Loucy (cell line): ENCODE measurements around the gene HELQ.

ENCODE experiments used
- H2AFZ ChIP-seq: fragments of 200-600 bp; sonication (generic); 2 replicates; pipeline ENCODE4 v1.6.0; 2016; ENCODE audit warnings: antibody characterized with exemption, mild to moderate bottlenecking, low read length, moderate library complexity
- H3F3A ChIP-seq: fragments of 200-600 bp; 2 replicates; pipeline ENCODE4 v1.6.0; 2016; ENCODE audit warnings: antibody characterized with exemption, low read depth, mild to moderate bottlenecking
- H3K27me3 ChIP-seq: fragments of 200-600 bp; sonication (generic); 2 replicates; pipeline ENCODE4 v1.6.1; 2014; ENCODE audit warnings: low read length, mild to moderate bottlenecking; ENCODE audit not compliant: insufficient read depth, poor library complexity, severe bottlenecking
- H3K36me3 ChIP-seq: fragments of 200-600 bp; sonication (generic); 2 replicates; pipeline ENCODE4 v1.6.1; 2016; ENCODE audit warnings: low read length; ENCODE audit not compliant: insufficient read depth
- H3K4me1 ChIP-seq: fragments of 200-600 bp; sonication (generic); 2 replicates; pipeline ENCODE4 v1.5.1; 2014; ENCODE audit warnings: low read length, mild to moderate bottlenecking; ENCODE audit not compliant: insufficient read depth, poor library complexity, severe bottlenecking
- H3K4me2 ChIP-seq: fragments of 200-600 bp; sonication (generic); 2 replicates; pipeline ENCODE4 v1.6.0; 2014; ENCODE audit warnings: antibody characterized with exemption, low read length, low read depth, mild to moderate bottlenecking; ENCODE audit not compliant: poor library complexity, severe bottlenecking
- H3K4me3 ChIP-seq: fragments of 200-600 bp; sonication (generic); 2 replicates; pipeline ENCODE4 v1.5.1; 2014; ENCODE audit warnings: low read length, mild to moderate bottlenecking, mixed read lengths; ENCODE audit not compliant: poor library complexity, severe bottlenecking
- H3K79me2 ChIP-seq: fragments of 200-600 bp; sonication (generic); 2 replicates; pipeline ENCODE4 v1.6.1; 2014; ENCODE audit warnings: low read length; ENCODE audit not compliant: insufficient read depth
- H3K9ac ChIP-seq: fragments of 200-600 bp; sonication (generic); 2 replicates; pipeline ENCODE4 v1.6.0; 2014; ENCODE audit warnings: mild to moderate bottlenecking, low read depth, low read length, moderate library complexity; ENCODE audit not compliant: poor library complexity, severe bottlenecking
- H3K9me2 ChIP-seq: fragments of 200-600 bp; sonication (generic); replicated peaks from 2 replicates; pipeline ENCODE4 v1.6.1; 2016; ENCODE audit warnings: low read depth, low read length, mixed read lengths
- H3K9me3 ChIP-seq: fragments of 200-600 bp; sonication (generic); 2 replicates; pipeline ENCODE4 v1.6.1; 2014; ENCODE audit warnings: mild to moderate bottlenecking, antibody characterized with exemption, low read length, low read depth; ENCODE audit not compliant: insufficient read depth
- H4K20me1 ChIP-seq: fragments of 200-600 bp; sonication (generic); 2 replicates; pipeline ENCODE4 v1.6.0; 2014; ENCODE audit warnings: antibody characterized with exemption, low read length, mild to moderate bottlenecking; ENCODE audit not compliant: insufficient read depth, poor library complexity, severe bottlenecking
- EZH2phosphoT487 ChIP-seq: fragments of 200-600 bp; IDR thresholded peaks from 2 replicates; pipeline ENCODE4 v1.6.1; 2018; ENCODE audit warnings: antibody characterized with exemption, mild to moderate bottlenecking, moderate library complexity, borderline replicate concordance
- TF ChIP-seq, protein P1 (sequence below): fragments of 200-600 bp; sonication (generic); conservative IDR thresholded peaks from 2 replicates; pipeline ENCODE4 v1.5.1; 2014; ENCODE audit warnings: mild to moderate bottlenecking, antibody characterized with exemption, low read length

Gene HELQ

GRCh38 chr4:83440899-83441298, 14.7 kb downstream of the HELQ start:
- Histone ChIP-seq H3K9me2 (no peaks in the 10 kb centered on the region), H3K4me3 (no peak overlapping the region), H4K20me1 (no peaks in the 10 kb centered on the region), H2AFZ (no peak overlapping the region), H3K9ac (no peak overlapping the region), H3K36me3 (peaks cover 5% of the 10 kb centered on the region; the same call in 1 of the 2 replicates), H3K4me2 (no peak overlapping the region), H3K27me3 (no peaks in the 10 kb centered on the region), H3K9me3 (no peaks in the 10 kb centered on the region), H3K4me1 (no peaks in the 10 kb centered on the region), H3F3A (no peaks in the 10 kb centered on the region), H3K79me2 (no peaks in the 10 kb centered on the region)
- TF ChIP-seq EZH2phosphoT487: no peak

DNA sequence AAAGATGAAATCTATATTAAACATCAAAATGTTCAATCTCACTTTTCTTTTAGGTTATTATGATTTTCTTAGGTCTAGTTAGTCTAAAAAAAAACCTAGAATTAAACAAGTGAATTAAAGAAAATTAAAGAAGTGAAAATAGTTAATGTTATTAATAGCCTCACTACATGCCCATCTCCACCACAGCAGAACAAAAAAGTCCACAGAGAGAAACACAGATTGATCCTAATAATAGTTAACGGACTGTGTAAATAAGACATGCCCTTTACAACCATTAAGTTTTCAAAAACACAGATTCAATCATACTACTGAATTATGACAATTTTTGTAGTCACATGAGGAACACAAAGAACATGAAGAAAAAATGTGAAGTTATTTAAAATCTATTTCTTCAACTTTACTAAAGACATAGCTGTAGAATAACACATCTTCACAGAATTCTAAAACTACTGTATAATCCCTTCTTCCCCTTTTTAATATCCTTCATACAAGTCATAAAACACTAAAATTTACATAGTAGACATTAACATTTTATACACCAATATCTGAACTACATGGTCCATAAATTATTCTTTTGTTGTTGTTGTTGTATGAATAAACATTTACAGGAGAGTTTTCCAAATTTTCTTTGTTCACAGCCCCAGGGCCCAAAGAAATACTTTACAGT, 15.3 kb downstream of the HELQ start:
- Histone ChIP-seq H3F3A (no peaks in the 10 kb centered on the region), H3K79me2 (no peaks in the 10 kb centered on the region), H3K4me2 (no peak overlapping the region), H4K20me1 (no peaks in the 10 kb centered on the region), H3K9ac (no peak overlapping the region), H3K4me3 (no peak overlapping the region), H3K36me3 (peaks cover 5% of the 10 kb centered on the region; the same call in 1 of the 2 replicates), H3K9me3 (no peaks in the 10 kb centered on the region), H3K4me1 (no peaks in the 10 kb centered on the region), H3K27me3 (no peaks in the 10 kb centered on the region), H2AFZ (no peak overlapping the region), H3K9me2 (no peaks in the 10 kb centered on the region)
- TF ChIP-seq EZH2phosphoT487: no peak
- TF ChIP-seq, protein P1, sequence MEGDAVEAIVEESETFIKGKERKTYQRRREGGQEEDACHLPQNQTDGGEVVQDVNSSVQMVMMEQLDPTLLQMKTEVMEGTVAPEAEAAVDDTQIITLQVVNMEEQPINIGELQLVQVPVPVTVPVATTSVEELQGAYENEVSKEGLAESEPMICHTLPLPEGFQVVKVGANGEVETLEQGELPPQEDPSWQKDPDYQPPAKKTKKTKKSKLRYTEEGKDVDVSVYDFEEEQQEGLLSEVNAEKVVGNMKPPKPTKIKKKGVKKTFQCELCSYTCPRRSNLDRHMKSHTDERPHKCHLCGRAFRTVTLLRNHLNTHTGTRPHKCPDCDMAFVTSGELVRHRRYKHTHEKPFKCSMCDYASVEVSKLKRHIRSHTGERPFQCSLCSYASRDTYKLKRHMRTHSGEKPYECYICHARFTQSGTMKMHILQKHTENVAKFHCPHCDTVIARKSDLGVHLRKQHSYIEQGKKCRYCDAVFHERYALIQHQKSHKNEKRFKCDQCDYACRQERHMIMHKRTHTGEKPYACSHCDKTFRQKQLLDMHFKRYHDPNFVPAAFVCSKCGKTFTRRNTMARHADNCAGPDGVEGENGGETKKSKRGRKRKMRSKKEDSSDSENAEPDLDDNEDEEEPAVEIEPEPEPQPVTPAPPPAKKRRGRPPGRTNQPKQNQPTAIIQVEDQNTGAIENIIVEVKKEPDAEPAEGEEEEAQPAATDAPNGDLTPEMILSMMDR: no peak

- Histone ChIP-seq H3K36me3 (peaks cover 5% of the 10 kb centered on the region; the same call in 1 of the 2 replicates), H3K79me2 (no peaks in the 10 kb centered on the region), H3K9ac (no peak overlapping the region), H3K9me2 (no peaks in the 10 kb centered on the region), H3K4me2 (no peak overlapping the region), H2AFZ (no peak overlapping the region), H3K27me3 (no peaks in the 10 kb centered on the region), H3F3A (no peaks in the 10 kb centered on the region), H3K4me1 (no peaks in the 10 kb centered on the region), H3K9me3 (no peaks in the 10 kb centered on the region), H4K20me1 (no peaks in the 10 kb centered on the region), H3K4me3 (no peak overlapping the region)
- TF ChIP-seq, protein P1: no peak
- TF ChIP-seq EZH2phosphoT487: no peak
These were observed 16.9 kb downstream of the HELQ start for GRCh38 chr4:83438719-83439118.

- Histone ChIP-seq H3K79me2 (no peaks in the 10 kb centered on the region), H3K4me2 (no peak overlapping the region), H3K4me1 (no peaks in the 10 kb centered on the region)
These were observed 18.9 kb downstream of the HELQ start for GRCh38 chr4:83436680-83437079.

More at GRCh38 chr4:83436680-83437079, 18.9 kb downstream of the HELQ start:
- Histone ChIP-seq H2AFZ (no peak overlapping the region), H3K4me3 (no peak overlapping the region), H3K27me3 (no peaks in the 10 kb centered on the region), H3K9me3 (no peaks in the 10 kb centered on the region), H3K9ac (no peak overlapping the region), H3K9me2 (no peaks in the 10 kb centered on the region), H3F3A (no peaks in the 10 kb centered on the region), H3K36me3 (peaks cover 5% of the 10 kb centered on the region; the same call in 1 of the 2 replicates), H4K20me1 (no peaks in the 10 kb centered on the region)
- no peak for TF ChIP-seq EZH2phosphoT487
- TF ChIP-seq, protein P1: no peak
